Endothelial cell of umbilical vein (primary cell): Measurements from ENCODE around the gene SLC25A1. TPM values are rescaled to one million over a fixed set of nuclear protein-coding genes. Genes with fewer than 3 reads are reported as not detected.

Experiments used
- BruUV-seq: library from RNA; stranded (reverse); fragments of 400-500 nt; replicated peaks from 2 replicates; lab custom pipeline; 2021; lab: Mats Ljungman, UMichigan
- CTCF ChIA-PET: fragments of 300-600, 350-600 bp; sonication (Branson Sonifier 250); formaldehyde crosslinking; loops from one replicate; lab custom pipeline; 2021; ENCODE audit warnings: antibody characterized with exemption, inconsistent platforms; lab: Charles Lee
- POLR2A ChIA-PET: fragments of 300-600, 350-600 bp; sonication (Branson Sonifier 250); formaldehyde crosslinking; loops from one replicate; lab custom pipeline; 2021; ENCODE audit warnings: antibody characterized with exemption, inconsistent platforms; lab: Charles Lee
- DNase-seq: peaks from one replicate; pipeline ENCODE4 v3.0.0-alpha.2; 2011; ENCODE audit warnings: low read depth, low spot score
- FAIRE-seq: peaks from 2 replicates; lab custom pipeline; 2011; peaks lifted over from hg19 to GRCh38; lab: Jason Lieb, UNC
- H2AFZ ChIP-seq: 2 replicates; pipeline ENCODE4 v1.6.0; 2012; ENCODE audit warnings: low read depth, low read length, control low read depth, inconsistent platforms
- H3K27ac ChIP-seq: 2 replicates; pipeline ENCODE4 v1.5.1; 2011; ENCODE audit warnings: low read depth, mild to moderate bottlenecking, control low read depth, low read length, moderate library complexity; ENCODE audit not compliant: insufficient read depth
- H3K27me3 ChIP-seq, 2 experiments: 2 replicates each; pipeline versions ENCODE4 v1.6.0 to v1.6.1; 2011; ENCODE audit warnings: low read length in 2 of 2, mixed read lengths in 1 of 2; ENCODE audit not compliant: control insufficient read depth in 2 of 2, insufficient read depth in 2 of 2
- H3K36me3 ChIP-seq, 2 experiments: 2 replicates in 1 of 2; 3 replicates in 1 of 2; pipeline ENCODE4 v1.5.1; 2011; ENCODE audit warnings: low read length in 2 of 2, mild to moderate bottlenecking in 1 of 2, moderate library complexity in 1 of 2; ENCODE audit not compliant: control insufficient read depth in 2 of 2, insufficient read depth in 2 of 2; ENCODE audit errors: extremely low read depth in 1 of 2
- H3K4me1 ChIP-seq: 3 replicates; pipeline ENCODE4 v1.5.1; 2011; ENCODE audit warnings: mild to moderate bottlenecking, low read length; ENCODE audit not compliant: control insufficient read depth, insufficient read depth; ENCODE audit errors: extremely low read depth
- H3K4me2 ChIP-seq: 2 replicates; pipeline ENCODE4 v1.6.1; 2011; ENCODE audit warnings: low read length, control low read depth, mixed read lengths; ENCODE audit not compliant: insufficient read depth
- H3K4me3 ChIP-seq, 3 experiments: fragments of 200-600 bp in 1 of 3; sonication (generic), shearing (Covaris generic) in 1 of 3; replicated peaks in 1 of 3; 2 replicates each; pipeline ENCODE4 v1.5.1; 2011 to 2016; ENCODE audit warnings: control low read depth in 3 of 3, low read length in 3 of 3, mild to moderate bottlenecking in 2 of 3, inconsistent platforms in 1 of 3, low read depth in 1 of 3, moderate library complexity in 1 of 3; ENCODE audit not compliant: insufficient read depth in 1 of 3
- H3K79me2 ChIP-seq: 2 replicates; pipeline ENCODE4 v1.6.0; 2012; ENCODE audit warnings: low read length, inconsistent platforms; ENCODE audit not compliant: control insufficient read depth, insufficient read depth
- H3K9ac ChIP-seq: replicated peaks from 2 replicates; pipeline ENCODE3; 2011; ENCODE audit warnings: low read length, control low read depth; ENCODE audit not compliant: insufficient read depth; ENCODE audit errors: extremely low read depth
- H3K9me1 ChIP-seq: replicated peaks from 3 replicates; pipeline ENCODE4 v1.6.0; 2011; ENCODE audit warnings: mild to moderate bottlenecking, low read length; ENCODE audit not compliant: control insufficient read depth, insufficient read depth; ENCODE audit errors: extremely low read depth
- H3K9me3 ChIP-seq: replicated peaks from 2 replicates; pipeline ENCODE4 v1.5.1; 2012; ENCODE audit warnings: low read length, inconsistent platforms; ENCODE audit not compliant: control insufficient read depth, insufficient read depth
- H4K20me1 ChIP-seq: replicated peaks from 2 replicates; pipeline ENCODE3; 2011; ENCODE audit warnings: mild to moderate bottlenecking, low read length; ENCODE audit not compliant: control insufficient read depth, insufficient read depth; ENCODE audit errors: extremely low read depth
- EZH2 ChIP-seq: IDR thresholded peaks from 2 replicates; pipeline ENCODE4 v1.6.1; 2012; ENCODE audit warnings: borderline replicate concordance, low read depth, mild to moderate bottlenecking, moderate library complexity, low read length, inconsistent platforms; ENCODE audit not compliant: severe bottlenecking
- FOS ChIP-seq: IDR thresholded peaks from 2 replicates; pipeline ENCODE4 v1.6.1; 2011; ENCODE audit warnings: mild to moderate bottlenecking, low read length, moderate library complexity, borderline replicate concordance; ENCODE audit not compliant: insufficient read depth
- GATA2 ChIP-seq: IDR thresholded peaks from 2 replicates; pipeline ENCODE4 v1.7.0; 2011; ENCODE audit warnings: low read depth, mild to moderate bottlenecking, moderate library complexity, mixed read lengths, low read length; ENCODE audit not compliant: insufficient read length, insufficient read depth
- JUN ChIP-seq: IDR thresholded peaks from 2 replicates; pipeline ENCODE4 v1.6.1; 2011; ENCODE audit warnings: borderline replicate concordance, low read depth; ENCODE audit not compliant: insufficient read length, insufficient read depth
- MYC ChIP-seq: IDR thresholded peaks from one replicate; pipeline ENCODE4 v1.6.1; 2011; ENCODE audit warnings: mild to moderate bottlenecking, low read depth, low read length
- POLR2A ChIP-seq: IDR thresholded peaks from 2 replicates; pipeline ENCODE4 v1.6.1; 2012; ENCODE audit warnings: low read depth, mild to moderate bottlenecking, control low read depth, low read length
- POLR2AphosphoS5 ChIP-seq: IDR thresholded peaks from 2 replicates; pipeline ENCODE4 v1.6.1; 2012; ENCODE audit warnings: low read depth, mild to moderate bottlenecking, control low read depth, low read length, moderate library complexity; ENCODE audit not compliant: insufficient read depth
- dilution Hi-C: fragments of 300-500 bp; cut with MboI; formaldehyde crosslinking; loops from one replicate; pipeline ENCODE4 v1.15.0; 2019; ENCODE audit warnings: low sequenced_read_pairs; ENCODE audit not compliant: extremely low pct_ligation_motif_present
- intact Hi-C: fragments of 100-400 bp; cut with micrococcal nuclease; formaldehyde crosslinking; loops from one replicate; pipeline ENCODE4 v1.10.0; 2022
- polyA plus RNA-seq, 4 experiments: library from polyadenylated mRNA; depleted of rRNA in 3 of 4; stranded (reverse) in 3 of 4; unstranded in 1 of 4; fragments of >200 nt; gene quantifications; 2 replicates each; pipeline versions ENCODE4 v1.2.1 to v1.2.3, GENCODE V29; 2011 to 2012; ENCODE audit warnings: missing spikeins in 1 of 4
- total RNA-seq: library from RNA; stranded (reverse); gene quantifications from 2 replicates; pipeline ENCODE4 v1.2.3, GENCODE V29; 2021
- TF ChIP-seq, protein P1 (sequence below), 2 donors: IDR thresholded peaks; 1 replicate in 1 of 2; 2 replicates in 1 of 2; pipeline ENCODE4 v1.5.1; 2011; ENCODE audit warnings: low read length in 2 of 2, mild to moderate bottlenecking in 2 of 2, moderate library complexity in 2 of 2, control low read depth in 1 of 2, inconsistent platforms in 1 of 2, low read depth in 1 of 2; ENCODE audit not compliant: insufficient read depth in 1 of 2; ENCODE audit errors: extremely low read depth in 1 of 2
- TF ChIP-seq, protein P2 (sequence below): IDR thresholded peaks from 2 replicates; pipeline ENCODE4 v1.6.1; 2011; ENCODE audit not compliant: insufficient read depth, insufficient read length

SLC25A1 gene
- total and polyA plus RNA-seq, 2 donors (not counting 3 experiments of a cell fraction or from before 2014, with no cell fraction given): 80.0 to 94.5 TPM

DNA sequence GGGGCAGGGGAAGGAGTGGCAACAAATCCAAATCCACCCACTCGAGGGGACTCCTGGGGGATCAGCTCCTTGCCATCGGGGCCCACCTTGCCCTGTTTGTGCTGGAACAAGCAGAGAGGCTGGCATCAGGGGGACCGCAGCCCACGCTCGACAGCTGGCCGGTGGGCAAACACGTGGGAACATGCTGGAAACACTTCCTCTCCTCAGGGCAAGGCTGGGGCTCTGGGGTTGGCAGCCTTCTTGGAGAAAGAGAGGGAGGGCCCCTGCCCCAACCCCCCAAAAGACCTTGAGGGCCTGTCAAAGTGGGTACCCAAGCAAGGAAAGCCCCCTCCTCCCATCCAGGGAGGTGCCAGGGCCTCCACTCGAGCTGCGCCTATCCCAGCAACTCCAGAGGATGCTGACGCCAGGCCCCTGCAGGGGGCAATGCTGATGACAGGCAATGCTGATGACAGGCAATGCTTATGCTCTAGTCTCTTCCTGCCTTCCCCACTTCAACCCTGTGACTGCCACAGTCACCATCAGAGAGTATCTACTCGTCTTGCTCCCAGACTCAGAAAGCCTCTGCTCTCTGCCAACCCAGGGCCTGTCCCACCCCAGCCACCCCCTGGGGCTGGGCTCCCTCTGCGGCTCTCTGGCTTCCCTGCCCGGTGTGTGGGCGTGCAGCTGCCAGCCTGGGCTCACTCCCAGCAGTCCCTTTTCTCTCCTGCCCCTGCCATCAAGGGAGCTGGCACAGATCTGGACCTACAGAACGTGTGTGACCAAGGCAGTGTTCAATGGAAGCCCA lies 40.1 kb downstream of the SLC25A1 start:
- BruUV-seq: no TSS peak
- Histone ChIP-seq H3K27me3 (no peaks in the 10 kb centered on the region), H3K4me3 (no peak overlapping the region), H3K36me3 (peaks cover 16 to 67% of the 10 kb centered on the region in 2 experiments), H3K4me2 (no peak overlapping the region), H2AFZ (no peak overlapping the region), H4K20me1 (no peaks in the 10 kb centered on the region), H3K9me3 (no peaks in the 10 kb centered on the region), H3K79me2 (peaks cover 3% of the 10 kb centered on the region), H3K4me1 (peaks cover 2% of the 10 kb centered on the region), H3K27ac (no peak overlapping the region), H3K9ac (no peak overlapping the region), H3K9me1 (no peaks in the 10 kb centered on the region)
- DNase-seq (no peak), FAIRE-seq (no peak)
- dilution Hi-C loops: no loop called here
- ChIA-PET POLR2A (no interaction called here), CTCF (interaction anchor here (1.1 kb wide), 1 partner anchor 23 kb away, joined by 4 read pairs; no protein-coding TSS in a partner anchor)
- no peak for TF ChIP-seq JUN
- TF ChIP-seq POLR2A: no peak
- no peak for TF ChIP-seq EZH2
- no peak for TF ChIP-seq FOS
- TF ChIP-seq, protein P1, sequence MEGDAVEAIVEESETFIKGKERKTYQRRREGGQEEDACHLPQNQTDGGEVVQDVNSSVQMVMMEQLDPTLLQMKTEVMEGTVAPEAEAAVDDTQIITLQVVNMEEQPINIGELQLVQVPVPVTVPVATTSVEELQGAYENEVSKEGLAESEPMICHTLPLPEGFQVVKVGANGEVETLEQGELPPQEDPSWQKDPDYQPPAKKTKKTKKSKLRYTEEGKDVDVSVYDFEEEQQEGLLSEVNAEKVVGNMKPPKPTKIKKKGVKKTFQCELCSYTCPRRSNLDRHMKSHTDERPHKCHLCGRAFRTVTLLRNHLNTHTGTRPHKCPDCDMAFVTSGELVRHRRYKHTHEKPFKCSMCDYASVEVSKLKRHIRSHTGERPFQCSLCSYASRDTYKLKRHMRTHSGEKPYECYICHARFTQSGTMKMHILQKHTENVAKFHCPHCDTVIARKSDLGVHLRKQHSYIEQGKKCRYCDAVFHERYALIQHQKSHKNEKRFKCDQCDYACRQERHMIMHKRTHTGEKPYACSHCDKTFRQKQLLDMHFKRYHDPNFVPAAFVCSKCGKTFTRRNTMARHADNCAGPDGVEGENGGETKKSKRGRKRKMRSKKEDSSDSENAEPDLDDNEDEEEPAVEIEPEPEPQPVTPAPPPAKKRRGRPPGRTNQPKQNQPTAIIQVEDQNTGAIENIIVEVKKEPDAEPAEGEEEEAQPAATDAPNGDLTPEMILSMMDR (IDR thresholded peaks at IDR 0.05; ENCODE audit: extremely low read depth in 1 of 2, insufficient read depth in 1 of 2, low read depth in 1 of 2, low read length in 2 of 2): no peak
- TF ChIP-seq MYC: no peak
- TF ChIP-seq, protein P2, sequence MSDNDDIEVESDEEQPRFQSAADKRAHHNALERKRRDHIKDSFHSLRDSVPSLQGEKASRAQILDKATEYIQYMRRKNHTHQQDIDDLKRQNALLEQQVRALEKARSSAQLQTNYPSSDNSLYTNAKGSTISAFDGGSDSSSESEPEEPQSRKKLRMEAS: no peak
- no peak for TF ChIP-seq GATA2
- no peak for TF ChIP-seq POLR2AphosphoS5
- intact Hi-C loops: no loop called here
